OCI-LY1 (cell line): ENCODE results near the gene CRAMP1.

Experiments used
- EZH2 ChIP-seq: fragments of 200-600 bp; sonication (generic), shearing (Covaris generic); IDR thresholded peaks from 2 replicates; pipeline ENCODE4 v1.8.0; 2017; ENCODE audit warnings: borderline replicate concordance, mixed run types, mild to moderate bottlenecking, antibody characterized with exemption, low read length, moderate library complexity, mixed read lengths
- TF ChIP-seq, protein P1 (sequence below): fragments of 200-600 bp; sonication (generic), shearing (Covaris generic); IDR thresholded peaks from 2 replicates; pipeline ENCODE4 v1.5.1; 2017; ENCODE audit warnings: mild to moderate bottlenecking, antibody characterized with exemption, low read length, moderate library complexity, mixed read lengths

GRCh38 chr16:1621851-1622250, 9.7 kb downstream of the CRAMP1 start:
- TF ChIP-seq, protein P1, sequence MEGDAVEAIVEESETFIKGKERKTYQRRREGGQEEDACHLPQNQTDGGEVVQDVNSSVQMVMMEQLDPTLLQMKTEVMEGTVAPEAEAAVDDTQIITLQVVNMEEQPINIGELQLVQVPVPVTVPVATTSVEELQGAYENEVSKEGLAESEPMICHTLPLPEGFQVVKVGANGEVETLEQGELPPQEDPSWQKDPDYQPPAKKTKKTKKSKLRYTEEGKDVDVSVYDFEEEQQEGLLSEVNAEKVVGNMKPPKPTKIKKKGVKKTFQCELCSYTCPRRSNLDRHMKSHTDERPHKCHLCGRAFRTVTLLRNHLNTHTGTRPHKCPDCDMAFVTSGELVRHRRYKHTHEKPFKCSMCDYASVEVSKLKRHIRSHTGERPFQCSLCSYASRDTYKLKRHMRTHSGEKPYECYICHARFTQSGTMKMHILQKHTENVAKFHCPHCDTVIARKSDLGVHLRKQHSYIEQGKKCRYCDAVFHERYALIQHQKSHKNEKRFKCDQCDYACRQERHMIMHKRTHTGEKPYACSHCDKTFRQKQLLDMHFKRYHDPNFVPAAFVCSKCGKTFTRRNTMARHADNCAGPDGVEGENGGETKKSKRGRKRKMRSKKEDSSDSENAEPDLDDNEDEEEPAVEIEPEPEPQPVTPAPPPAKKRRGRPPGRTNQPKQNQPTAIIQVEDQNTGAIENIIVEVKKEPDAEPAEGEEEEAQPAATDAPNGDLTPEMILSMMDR = no peak
- no peak for TF ChIP-seq EZH2
